OCI-LY1 (cell line): Measurements from ENCODE around the gene SYK.

ENCODE experiments used
- CTCF ChIP-seq: fragments of 200-600 bp; sonication (generic), shearing (Covaris generic); IDR thresholded peaks from 2 replicates; pipeline ENCODE4 v1.5.1; 2017; ENCODE audit warnings: mild to moderate bottlenecking, antibody characterized with exemption, low read length, moderate library complexity, mixed read lengths
- EZH2 ChIP-seq: fragments of 200-600 bp; sonication (generic), shearing (Covaris generic); IDR thresholded peaks from 2 replicates; pipeline ENCODE4 v1.8.0; 2017; ENCODE audit warnings: borderline replicate concordance, mixed run types, mild to moderate bottlenecking, antibody characterized with exemption, low read length, moderate library complexity, mixed read lengths

DNA sequence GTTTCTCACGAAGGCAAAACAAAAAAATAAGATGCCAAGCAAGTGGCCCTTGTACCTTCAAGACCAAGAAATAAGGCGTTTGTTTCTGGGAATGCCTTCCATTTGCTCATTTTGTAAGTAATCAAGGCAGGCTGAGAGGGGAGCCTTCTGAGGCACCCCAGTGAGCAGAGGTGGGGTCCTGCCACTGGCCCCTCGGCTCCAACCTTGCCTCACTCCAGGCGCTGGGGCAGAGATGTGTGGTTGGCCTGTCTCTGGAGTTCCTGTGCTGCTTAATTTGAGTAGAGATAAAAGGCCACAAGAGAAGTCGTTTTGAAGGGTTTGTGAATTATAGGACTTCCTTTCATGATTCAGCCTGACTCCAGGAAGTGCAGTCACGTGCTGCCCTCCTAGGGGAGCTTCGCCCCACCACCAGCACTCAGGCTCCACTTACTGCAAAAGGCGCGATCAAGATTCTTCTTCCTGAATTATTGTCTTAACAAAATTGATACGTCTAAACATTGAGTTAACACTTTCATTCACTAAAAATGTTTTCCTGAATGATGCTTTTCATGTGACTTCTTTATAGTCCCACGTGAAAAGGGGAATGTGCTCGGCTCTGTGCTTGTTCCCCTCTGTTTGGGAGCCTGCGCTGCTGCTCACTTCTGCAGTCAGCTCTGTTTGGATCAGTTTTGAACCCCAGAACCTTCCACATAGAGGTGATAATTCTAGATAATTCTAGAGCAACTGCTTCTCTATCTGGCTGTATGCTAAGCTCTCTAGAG is 13.7 kb downstream of the SYK start:
- TF ChIP-seq CTCF, result no peak
- no peak for TF ChIP-seq EZH2
